B cell (primary cell): ENCODE results near the gene C1orf56. TPM values are rescaled to one million over a fixed set of nuclear protein-coding genes. Genes with fewer than 3 reads are reported as not detected.

Experiments
- ATAC-seq: fragments of 200-7000 bp; cut with Tn5 transposase; one replicate; pipeline ENCODE4 v1.10.0; 2021; ENCODE audit warnings: low read depth, mild to moderate bottlenecking, moderate number of reproducible peaks, moderate library complexity
- CTCF ChIA-PET: fragments of 350-600 bp; sonication (Branson Sonifier 250); formaldehyde crosslinking; loops from one replicate; lab custom pipeline; 2021; ENCODE audit warnings: antibody characterized with exemption, inconsistent platforms; lab: Charles Lee
- POLR2A ChIA-PET: fragments of 350-600 bp; sonication (Branson Sonifier 250); formaldehyde crosslinking; loops from one replicate; lab custom pipeline; 2021; ENCODE audit warnings: antibody characterized with exemption; lab: Charles Lee
- DNase-seq: peaks from one replicate; pipeline ENCODE4 v3.0.0; 2013
- H2AFZ ChIP-seq: 2 replicates; pipeline ENCODE4 v1.6.1; 2012; ENCODE audit warnings: mild to moderate bottlenecking, low read depth, low read length; ENCODE audit not compliant: insufficient read depth, poor library complexity, severe bottlenecking
- H3K27ac ChIP-seq, 2 donors: 1 replicate in 1 of 2; 2 replicates in 1 of 2; pipeline ENCODE4 v1.5.1; 2012 to 2013; ENCODE audit warnings: low read length in 2 of 2, mild to moderate bottlenecking in 2 of 2, moderate library complexity in 1 of 2
- H3K27me3 ChIP-seq, 4 experiments: fragments of 200-600 bp in 1 of 4; sonication (generic) in 1 of 4; replicated peaks in 1 of 4; 1 replicate in 2 of 4; 2 replicates in 2 of 4; pipeline versions ENCODE4 v1.6.1 to v1.7.0; 2013 to 2016; ENCODE audit warnings: low read length in 3 of 4, mild to moderate bottlenecking in 2 of 4, mixed read lengths in 1 of 4, moderate library complexity in 1 of 4; ENCODE audit not compliant: insufficient read depth in 4 of 4, control insufficient read depth in 3 of 4; ENCODE audit errors: control extremely low read depth in 1 of 4
- H3K36me3 ChIP-seq, 2 experiments: replicated peaks in 1 of 2; 1 replicate in 1 of 2; 2 replicates in 1 of 2; pipeline versions ENCODE4 v1.6.1 to v1.7.1; 2013; ENCODE audit warnings: low read length in 1 of 2; ENCODE audit not compliant: insufficient read depth in 2 of 2, control insufficient read depth in 1 of 2; ENCODE audit errors: control extremely low read depth in 1 of 2, extremely low read depth in 1 of 2
- H3K4me1 ChIP-seq, 2 donors: fragments of 200-600 bp in 1 of 2; sonication (generic) in 1 of 2; 1 replicate in 1 of 2; 2 replicates in 1 of 2; pipeline versions ENCODE4 v1.5.1 to v1.6.1; 2013 to 2017; ENCODE audit warnings: low read length in 2 of 2; ENCODE audit not compliant: control insufficient read depth in 2 of 2, insufficient read depth in 2 of 2
- H3K4me2 ChIP-seq: replicated peaks from 2 replicates; pipeline ENCODE3; 2012; ENCODE audit warnings: mild to moderate bottlenecking, low read depth, low read length; ENCODE audit not compliant: poor library complexity, severe bottlenecking
- H3K4me3 ChIP-seq, 5 experiments: fragments of 200-600 bp in 1 of 5; sonication (generic) in 1 of 5; 1 replicate in 3 of 5; 2 replicates in 2 of 5; pipeline versions ENCODE4 v1.5.1 to v1.7.0; 2011 to 2016; ENCODE audit warnings: low read length in 4 of 5, mild to moderate bottlenecking in 4 of 5, low read depth in 2 of 5, control low read depth in 1 of 5, moderate library complexity in 1 of 5; ENCODE audit not compliant: insufficient read depth in 1 of 5; ENCODE audit errors: control extremely low read depth in 1 of 5, extremely low read depth in 1 of 5
- H3K79me2 ChIP-seq: fragments of 200-600 bp; sonication (generic); one replicate; pipeline ENCODE4 v1.6.0; 2016; ENCODE audit warnings: low read length; ENCODE audit not compliant: control insufficient read depth, insufficient read depth
- H3K9ac ChIP-seq: fragments of 200-600 bp; sonication (generic); 2 replicates; pipeline ENCODE4 v1.6.1; 2017; ENCODE audit warnings: mild to moderate bottlenecking, low read length, moderate library complexity
- H3K9me3 ChIP-seq, 3 donors: one replicate each; pipeline versions ENCODE4 v1.6.1 to v1.7.1; 2013; ENCODE audit warnings: low read length in 2 of 3; ENCODE audit not compliant: control insufficient read depth in 2 of 3, insufficient read depth in 1 of 3; ENCODE audit errors: control extremely low read depth in 1 of 3
- H4K20me1 ChIP-seq: 2 replicates; pipeline ENCODE4 v1.6.0; 2012; ENCODE audit warnings: mild to moderate bottlenecking, low read length; ENCODE audit not compliant: insufficient read depth, control insufficient read depth, poor library complexity, severe bottlenecking
- H3K27ac Mint-ChIP-seq: one replicate; pipeline ENCODE4 v1.8.0; 2021; ENCODE audit warnings: mixed read lengths
- H3K27me3 Mint-ChIP-seq: one replicate; pipeline ENCODE4 v1.8.0; 2021; ENCODE audit warnings: mixed read lengths
- H3K4me1 Mint-ChIP-seq: one replicate; pipeline ENCODE4 v1.8.0; 2021; ENCODE audit warnings: mixed read lengths
- H3K4me3 Mint-ChIP-seq: one replicate; pipeline ENCODE4 v1.8.0; 2021; ENCODE audit warnings: mixed read lengths
- H3K9me3 Mint-ChIP-seq: one replicate; pipeline ENCODE4 v1.8.0; 2022; ENCODE audit warnings: mixed read lengths; ENCODE audit not compliant: insufficient read depth
- EZH2 ChIP-seq: IDR thresholded peaks from 2 replicates; pipeline ENCODE4 v1.6.1; 2012; ENCODE audit warnings: borderline replicate concordance, low read depth, mild to moderate bottlenecking, moderate library complexity, low read length; ENCODE audit not compliant: insufficient read depth, poor library complexity, severe bottlenecking
- WGBS: methylation state at CpG from one replicate; pipeline ENCODE4 v1.1.5; 2013; ENCODE audit warnings: missing lambda C conversion rate; ENCODE audit not compliant: insufficient coverage; 5-methylcytosine and 5-hydroxymethylcytosine counted together
- intact Hi-C: fragments of 100-400 bp; cut with micrococcal nuclease; formaldehyde crosslinking; loops from one replicate; pipeline ENCODE4 v1.10.0; 2022
- polyA plus RNA-seq: library from polyadenylated mRNA; depleted of rRNA; stranded (reverse); fragments of >200 nt; gene quantifications from 2 replicates; pipeline ENCODE4 v1.2.3, GENCODE V29; 2012
- small RNA-seq: library from RNA; depleted of rRNA; stranded (forward); fragments of <200 nt; gene quantifications from one replicate; pipeline ENCODE3, GENCODE V24; 2012; ENCODE audit warnings: low replicate concordance, low read depth; ENCODE audit not compliant: insufficient read length
- total RNA-seq, 2 donors: library from RNA; stranded (reverse); fragments of 120-200 nt in 1 of 2; gene quantifications; 1 replicate in 1 of 2; 2 replicates in 1 of 2; pipeline versions ENCODE4 v1.2.3 to v1.2.4, GENCODE V29; 2013 to 2022
- TF ChIP-seq, protein P1 (sequence below): fragments of 200-600 bp; IDR thresholded peaks from one replicate; pipeline ENCODE4 v1.8.0; 2022; ENCODE audit warnings: antibody characterized with exemption, mild to moderate bottlenecking

Gene C1orf56
- total and polyA plus RNA-seq, 2 donors (not counting 1 experiment from before 2014, with no cell fraction given): 2.4 to 4.5 TPM

DNA sequence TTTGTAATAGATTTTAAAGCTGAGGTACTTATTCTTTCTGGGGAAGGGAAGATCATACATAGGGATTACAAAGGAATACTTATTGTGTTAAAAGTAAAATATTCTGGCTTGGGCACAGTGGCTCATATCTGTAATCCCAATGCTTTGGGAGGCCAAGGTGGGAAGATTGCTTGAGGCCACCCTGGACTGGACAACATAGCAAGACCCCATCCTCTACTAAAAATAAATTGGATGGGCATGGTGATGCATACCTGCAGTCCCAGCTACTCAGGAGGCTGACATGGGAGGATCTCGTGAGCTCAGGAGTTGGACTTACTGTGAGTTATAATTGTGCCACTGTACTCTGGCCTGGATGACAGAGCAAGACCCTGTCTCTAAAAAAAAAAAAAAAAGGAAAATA lies 50.6 kb downstream of the C1orf56 start:
- intact Hi-C loops: loop anchor here (2.0 kb wide), 1 partner anchor 39 kb away; the partner anchor contains the start of gene CDC42SE1
- no peak overlapping the region for H3K27ac Mint-ChIP-seq

More for the DNA sequence above, 50.6 kb downstream of the C1orf56 start:
- ChIA-PET POLR2A (interaction anchor here (0.6 kb wide), 1 partner anchor 8 kb away, joined by 3 read pairs; no protein-coding TSS in a partner anchor), CTCF (interaction anchor here (0.6 to 10.3 kb wide), 2 partner anchors 17 to 57 kb away, joined by 4 to 227 read pairs; partner anchors contain the start of gene TNFAIP8L2)
- Histone ChIP-seq H3K4me3 (no peak overlapping the region), H3K4me2 (no peak overlapping the region), H3K36me3 (peaks cover 0 to 1% of the 10 kb centered on the region in 2 experiments), H4K20me1 (no peaks in the 10 kb centered on the region), H3K27me3 (no peaks in the 10 kb centered on the region), H3K4me1 (no peaks in the 10 kb centered on the region), H3K9me3 (no peaks in the 10 kb centered on the region), H2AFZ (no peak overlapping the region), H3K9ac (no peak overlapping the region), H3K27ac (no peak overlapping the region), H3K79me2 (no peaks in the 10 kb centered on the region)
- Mint-ChIP-seq H3K4me1 (no peaks in the 10 kb centered on the region), H3K9me3 (no peaks in the 10 kb centered on the region), H3K27me3 (no peaks in the 10 kb centered on the region), H3K4me3 (no peak overlapping the region)
- DNase-seq (no peak), ATAC-seq (no peak)
- WGBS: no CpG with 5 or more reads among the region's 1 CpG
- TF ChIP-seq EZH2: no peak
- TF ChIP-seq, protein P1, sequence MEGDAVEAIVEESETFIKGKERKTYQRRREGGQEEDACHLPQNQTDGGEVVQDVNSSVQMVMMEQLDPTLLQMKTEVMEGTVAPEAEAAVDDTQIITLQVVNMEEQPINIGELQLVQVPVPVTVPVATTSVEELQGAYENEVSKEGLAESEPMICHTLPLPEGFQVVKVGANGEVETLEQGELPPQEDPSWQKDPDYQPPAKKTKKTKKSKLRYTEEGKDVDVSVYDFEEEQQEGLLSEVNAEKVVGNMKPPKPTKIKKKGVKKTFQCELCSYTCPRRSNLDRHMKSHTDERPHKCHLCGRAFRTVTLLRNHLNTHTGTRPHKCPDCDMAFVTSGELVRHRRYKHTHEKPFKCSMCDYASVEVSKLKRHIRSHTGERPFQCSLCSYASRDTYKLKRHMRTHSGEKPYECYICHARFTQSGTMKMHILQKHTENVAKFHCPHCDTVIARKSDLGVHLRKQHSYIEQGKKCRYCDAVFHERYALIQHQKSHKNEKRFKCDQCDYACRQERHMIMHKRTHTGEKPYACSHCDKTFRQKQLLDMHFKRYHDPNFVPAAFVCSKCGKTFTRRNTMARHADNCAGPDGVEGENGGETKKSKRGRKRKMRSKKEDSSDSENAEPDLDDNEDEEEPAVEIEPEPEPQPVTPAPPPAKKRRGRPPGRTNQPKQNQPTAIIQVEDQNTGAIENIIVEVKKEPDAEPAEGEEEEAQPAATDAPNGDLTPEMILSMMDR: no peak

Small RNAs within 50 kb of the gene (small RNA-seq; reads per million reads assigned to genes)
- not detected for gene RNU6-884P

Other genes with a start within 250 kb of the C1orf56 start
- gene CTSK, start 239.5 kb upstream of the C1orf56 start, total RNA-seq: 5.3 and 5.9 TPM in 2 replicates
- 6.0 and 9.2 TPM in 2 replicates for gene CTSK, start 239.5 kb upstream of the C1orf56 start, polyA plus RNA-seq
- 48.2 and 48.6 TPM in 2 replicates for gene ARNT, start 171.2 kb upstream of the C1orf56 start, total RNA-seq
- gene ARNT, start 171.2 kb upstream of the C1orf56 start, polyA plus RNA-seq: 17.6 and 21.0 TPM in 2 replicates
- gene CTXND2, start 160.6 kb upstream of the C1orf56 start, total RNA-seq: not detected in 2 replicates
- gene CTXND2, start 160.6 kb upstream of the C1orf56 start, polyA plus RNA-seq: not detected in 2 replicates
- gene SETDB1, start 121.4 kb upstream of the C1orf56 start, total RNA-seq: 115 and 133 TPM in 2 replicates
- gene SETDB1, start 121.4 kb upstream of the C1orf56 start, polyA plus RNA-seq: 57.4 and 79.6 TPM in 2 replicates
- 130 and 144 TPM in 2 replicates for gene CERS2, start 72.9 kb upstream of the C1orf56 start, total RNA-seq
- 52.5 and 68.4 TPM in 2 replicates for gene CERS2, start 72.9 kb upstream of the C1orf56 start, polyA plus RNA-seq
- 0.62 TPM in 1 of 2 replicates, not detected in the other for gene ANXA9, start 65.5 kb upstream of the C1orf56 start, total RNA-seq
- 0.07 and 0.09 TPM in 2 replicates for gene ANXA9, start 65.5 kb upstream of the C1orf56 start, polyA plus RNA-seq
- gene MINDY1, start 40.8 kb upstream of the C1orf56 start, total RNA-seq: 16.1 and 16.5 TPM in 2 replicates
- 4.8 and 7.6 TPM in 2 replicates for gene MINDY1, start 40.8 kb upstream of the C1orf56 start, polyA plus RNA-seq
- gene PRUNE1, start 39.3 kb upstream of the C1orf56 start, total RNA-seq: 20.8 and 21.3 TPM in 2 replicates
- gene PRUNE1, start 39.3 kb upstream of the C1orf56 start, polyA plus RNA-seq: 13.3 and 15.9 TPM in 2 replicates
- gene BNIPL, start 11.2 kb upstream of the C1orf56 start, total RNA-seq: 1.8 and 2.5 TPM in 2 replicates
- 0.81 and 2.8 TPM in 2 replicates for gene BNIPL, start 11.2 kb upstream of the C1orf56 start, polyA plus RNA-seq
- gene CDC42SE1, start 11.9 kb downstream of the C1orf56 start, total RNA-seq: 230 and 238 TPM in 2 replicates
- gene CDC42SE1, start 11.9 kb downstream of the C1orf56 start, polyA plus RNA-seq: 366 and 419 TPM in 2 replicates
- gene MLLT11, start 12.6 kb downstream of the C1orf56 start, total RNA-seq: 1.1 and 1.5 TPM in 2 replicates
- 2.4 and 2.7 TPM in 2 replicates for gene MLLT11, start 12.6 kb downstream of the C1orf56 start, polyA plus RNA-seq
- gene GABPB2, start 23.0 kb downstream of the C1orf56 start, total RNA-seq: 22.4 and 22.9 TPM in 2 replicates
- gene GABPB2, start 23.0 kb downstream of the C1orf56 start, polyA plus RNA-seq: 15.1 and 22.3 TPM in 2 replicates
- 0.86 and 1.5 TPM in 2 replicates for gene SEMA6C, start 98.9 kb downstream of the C1orf56 start, total RNA-seq
- 0.81 and 1.3 TPM in 2 replicates for gene SEMA6C, start 98.9 kb downstream of the C1orf56 start, polyA plus RNA-seq
- 14.9 and 17.6 TPM in 2 replicates for gene TNFAIP8L2, start 108.9 kb downstream of the C1orf56 start, total RNA-seq
- gene TNFAIP8L2, start 108.9 kb downstream of the C1orf56 start, polyA plus RNA-seq: 5.5 and 9.1 TPM in 2 replicates
- gene LYSMD1, start 118.2 kb downstream of the C1orf56 start, total RNA-seq: 5.8 TPM in 2 replicates
- gene LYSMD1, start 118.2 kb downstream of the C1orf56 start, polyA plus RNA-seq: 0.68 and 1.4 TPM in 2 replicates
- 53.6 and 57.6 TPM in 2 replicates for gene SCNM1, start 118.4 kb downstream of the C1orf56 start, total RNA-seq
- gene SCNM1, start 118.4 kb downstream of the C1orf56 start, polyA plus RNA-seq: 38.2 and 46.5 TPM in 2 replicates
- 3.5 and 5.1 TPM in 2 replicates for gene TMOD4, start 128.2 kb downstream of the C1orf56 start, total RNA-seq
- 1.7 and 2.3 TPM in 2 replicates for gene TMOD4, start 128.2 kb downstream of the C1orf56 start, polyA plus RNA-seq
- gene VPS72, start 142.4 kb downstream of the C1orf56 start, total RNA-seq: 48.7 and 71.3 TPM in 2 replicates
- 30.3 and 42.1 TPM in 2 replicates for gene VPS72, start 142.4 kb downstream of the C1orf56 start, polyA plus RNA-seq
- gene PIP5K1A, start 150.8 kb downstream of the C1orf56 start, total RNA-seq: 76.1 and 78.4 TPM in 2 replicates
- 57.4 and 59.4 TPM in 2 replicates for gene PIP5K1A, start 150.8 kb downstream of the C1orf56 start, polyA plus RNA-seq
- 142 and 169 TPM in 2 replicates for gene PSMD4, start 207.0 kb downstream of the C1orf56 start, total RNA-seq
- gene PSMD4, start 207.0 kb downstream of the C1orf56 start, polyA plus RNA-seq: 117 and 136 TPM in 2 replicates
- gene ZNF687, start 234.5 kb downstream of the C1orf56 start, total RNA-seq: 49.6 and 54.0 TPM in 2 replicates
- gene ZNF687, start 234.5 kb downstream of the C1orf56 start, polyA plus RNA-seq: 29.1 and 37.0 TPM in 2 replicates